H1 (cell line): ENCODE data around the gene TERB1. TPM values are rescaled to one million over a fixed set of nuclear protein-coding genes. Genes with fewer than 3 reads are reported as not detected.

Experiments
- CHD1 ChIP-seq: IDR thresholded peaks from 2 replicates; pipeline ENCODE4 v1.6.1; 2012; ENCODE audit warnings: low read depth, low read length, improper control_type of control experiment
- CHD7 ChIP-seq: fragments of 300-600 bp; sonication (generic); IDR thresholded peaks from 2 replicates; pipeline ENCODE4 v1.7.1; 2012; ENCODE audit warnings: low read length, moderate library complexity, mild to moderate bottlenecking, inconsistent platforms; ENCODE audit not compliant: insufficient replicate concordance
- EP300 ChIP-seq, 2 experiments: IDR thresholded peaks; 1 replicate in 1 of 2; 2 replicates in 1 of 2; pipeline ENCODE4 v1.6.1; 2011 to 2012; ENCODE audit warnings: low read depth in 2 of 2, low read length in 2 of 2, mild to moderate bottlenecking in 2 of 2, borderline replicate concordance in 1 of 2, inconsistent platforms in 1 of 2, moderate library complexity in 1 of 2
- FOSL1 ChIP-seq: IDR thresholded peaks from 2 replicates; pipeline ENCODE4 v1.6.1; 2011; ENCODE audit warnings: mild to moderate bottlenecking, low read depth, low read length, moderate library complexity; ENCODE audit not compliant: insufficient read depth
- JUND ChIP-seq: IDR thresholded peaks from 2 replicates; pipeline ENCODE4 v1.6.1; 2011; ENCODE audit warnings: mild to moderate bottlenecking, improper control_type of control experiment, low read length
- NANOG ChIP-seq: IDR thresholded peaks from 2 replicates; pipeline ENCODE4 v1.6.1; 2011; ENCODE audit warnings: low read length, low read depth, mild to moderate bottlenecking, inconsistent platforms; ENCODE audit not compliant: insufficient read depth, poor library complexity, severe bottlenecking
- RAD21 ChIP-seq, 2 experiments: IDR thresholded peaks in 1 of 2; conservative IDR thresholded peaks in 1 of 2; 2 replicates each; pipeline ENCODE4 v1.6.1; 2011; ENCODE audit warnings: low read depth in 2 of 2, low read length in 2 of 2, improper control_type of control experiment in 1 of 2, inconsistent platforms in 1 of 2, mild to moderate bottlenecking in 1 of 2, moderate library complexity in 1 of 2
- RBBP5 ChIP-seq: IDR thresholded peaks from 2 replicates; pipeline ENCODE4 v1.7.1; 2012; ENCODE audit warnings: low read depth, mild to moderate bottlenecking, inconsistent platforms, low read length, moderate library complexity, borderline replicate concordance
- TBP ChIP-seq: IDR thresholded peaks from 2 replicates; pipeline ENCODE4 v1.6.1; 2011; ENCODE audit warnings: low read depth, low read length, improper control_type of control experiment
- TEAD4 ChIP-seq: IDR thresholded peaks from 2 replicates; pipeline ENCODE4 v1.6.1; 2012; ENCODE audit warnings: low read depth, low read length, inconsistent platforms, mixed read lengths
- ZNF274 ChIP-seq: IDR thresholded peaks from 2 replicates; pipeline ENCODE4 v1.7.0; 2012; ENCODE audit warnings: low read length, borderline replicate concordance; ENCODE audit errors: extremely low read depth
- polyA plus RNA-seq, 7 experiments: library from polyadenylated mRNA; depleted of rRNA in 3 of 7; stranded (reverse) in 5 of 7; unstranded in 2 of 7; fragments of >200 nt in 5 of 7; fragments of 200-250 nt in 2 of 7; gene quantifications; 1 replicate in 5 of 7; 2 replicates in 1 of 7; 4 replicates in 1 of 7; pipeline versions ENCODE4 v1.2.1 to v1.2.3, GENCODE V29; 2011 to 2013; ENCODE audit warnings: missing spikeins in 2 of 7, mixed read lengths in 2 of 7
- total RNA-seq: library from RNA; stranded (reverse); fragmentation: NEBNext Ultra II Directional; extraction: Animal tissue kit (Norgen Biotek cat#: 25700); gene quantifications from 2 replicates; pipeline ENCODE4 v1.2.1, GENCODE V29; 2021

Gene TERB1
- total and polyA plus RNA-seq, 2 of the 8 experiments (the other 6 are each of a cell fraction or from before 2014, with no cell fraction given): not detected

- TF ChIP-seq CHD7 (no peak), TBP (no peak), FOSL1 (no peak), RAD21 (IDR thresholded peaks at IDR 0.05 in 1 of 2, conservative IDR thresholded peaks at IDR 0.05 in 1 of 2; ENCODE audit: low read depth in 2 of 2, low read length in 2 of 2) (no peak), JUND (no peak), ZNF274 (no peak), TEAD4 (no peak), CHD1 (no peak), NANOG (no peak), EP300 (IDR thresholded peaks at IDR 0.05; ENCODE audit: borderline replicate concordance in 1 of 2, low read depth in 2 of 2, low read length in 2 of 2) (no peak), RBBP5 (no peak)
Observed at GRCh38 chr16:66746048-66746447, 55.3 kb downstream of the TERB1 start (continued).
